Measurements from ENCODE around the gene GP1BB.
A peak's percentile ranks its signal among the peaks of the same experiment; 100 is the strongest.

The GP1BB gene

DNA sequence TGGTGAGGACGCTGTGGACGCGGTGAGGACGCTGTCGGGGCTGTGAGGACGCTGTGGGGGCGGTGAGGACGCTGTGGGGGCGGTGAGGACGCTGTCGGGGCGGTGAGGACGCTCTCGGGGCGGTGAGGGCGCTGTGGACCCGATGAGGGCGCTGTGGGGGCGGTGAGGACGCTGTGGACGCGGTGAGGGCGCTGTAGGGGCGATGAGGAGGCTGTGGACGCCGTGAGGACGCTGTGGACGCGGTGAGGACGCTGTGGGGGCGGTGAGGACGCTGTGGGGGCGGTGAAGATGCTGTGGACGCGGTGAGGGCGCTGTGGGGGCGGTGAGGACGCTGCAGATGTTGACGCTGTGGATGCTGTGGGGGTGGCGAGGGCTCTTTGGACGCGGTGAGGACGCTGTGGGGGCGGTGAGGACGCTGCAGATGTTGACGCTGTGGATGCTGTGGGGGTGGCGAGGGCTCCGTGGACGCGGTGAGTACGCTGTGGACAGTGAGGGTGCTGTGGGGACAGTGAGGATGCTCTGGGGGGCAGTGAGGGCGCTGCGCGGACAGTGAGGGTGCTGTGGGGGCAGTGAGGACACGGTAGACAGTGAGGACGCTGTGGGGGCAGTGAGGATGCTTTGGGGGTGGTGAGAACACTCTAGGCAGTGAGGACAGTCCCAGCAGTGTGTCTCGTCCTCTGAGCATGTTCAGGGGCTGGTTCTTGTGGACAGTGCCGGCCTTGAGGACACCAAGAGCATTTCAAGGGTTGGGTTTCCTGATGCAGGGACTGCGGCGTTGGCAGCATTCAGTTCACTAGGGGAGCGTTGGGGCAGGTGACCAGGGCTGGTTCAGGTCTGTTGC lies 4.2 kb downstream of the GP1BB start:
- no peak for DNase-seq

GRCh38 chr22:19728271-19728670 lies 4.9 kb downstream of the GP1BB start:
- DNase-seq = no peak

DNA sequence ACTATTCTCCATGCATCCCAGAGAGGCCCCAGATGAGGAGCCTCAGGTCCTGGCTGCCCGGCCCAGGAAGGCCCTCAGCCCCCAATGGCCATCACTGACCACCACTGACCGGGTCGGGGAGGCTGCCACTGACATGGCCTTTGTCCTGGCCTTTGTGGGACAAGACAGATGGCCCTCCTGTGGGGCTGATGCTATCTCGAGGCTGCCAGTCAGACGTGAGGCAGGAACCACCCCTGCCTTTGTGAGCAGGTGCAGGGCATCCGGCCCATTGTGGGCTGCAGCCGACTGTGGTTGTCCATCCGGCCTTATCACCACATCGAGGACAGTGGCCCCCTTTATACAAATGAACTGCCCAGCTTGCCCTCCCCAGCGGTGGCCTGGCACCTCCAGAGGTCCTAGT lies 5.5 kb downstream of the GP1BB start:
- no peak for DNase-seq

DNA sequence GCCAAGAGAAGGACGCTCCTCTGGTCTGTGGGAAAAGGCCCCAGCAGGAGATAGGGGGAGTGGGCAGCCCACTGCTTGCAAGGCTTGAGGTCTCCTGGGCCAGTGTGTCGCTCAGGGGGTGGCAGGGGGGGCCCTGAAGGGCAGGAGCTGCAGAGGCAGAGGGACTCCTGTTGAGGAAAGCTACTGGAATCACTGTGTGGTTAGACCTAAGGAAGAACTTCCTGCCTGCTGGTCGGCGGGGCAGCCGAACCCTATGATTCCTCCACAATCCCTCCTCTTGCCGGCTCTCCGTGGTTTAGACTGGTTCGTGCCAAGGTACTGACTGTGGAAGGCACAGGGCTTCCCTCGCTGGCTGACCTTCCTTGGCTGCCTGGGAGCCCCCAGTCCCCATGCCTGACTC lies 6.2 kb downstream of the GP1BB start:
- DNase-seq = no peak

DNA sequence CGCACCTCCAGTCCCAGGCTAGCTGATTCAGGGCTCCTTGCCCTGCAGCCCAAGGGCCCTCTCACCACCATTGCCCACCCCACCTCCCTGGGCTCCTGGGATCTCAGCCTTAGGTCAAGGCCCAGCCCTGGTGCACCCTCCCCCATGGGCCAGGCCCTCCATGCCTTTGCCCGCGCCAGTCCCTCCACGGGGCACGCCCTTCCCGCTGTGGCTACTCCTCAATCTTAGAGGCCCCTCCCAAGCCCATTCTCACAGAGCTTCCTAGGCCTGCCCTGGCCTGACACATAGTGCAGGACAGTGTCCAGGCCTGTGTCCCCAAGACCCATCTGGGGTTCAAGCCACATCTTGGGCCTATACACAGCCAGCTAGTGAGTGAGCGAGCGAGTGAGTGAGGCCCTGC lies 6.9 kb downstream of the GP1BB start:
- no peak for DNase-seq

- peak; percentile 31 for DNase-seq
Observed at GRCh38 chr22:19730655-19731360, 7.5 kb downstream of the GP1BB start.

DNA sequence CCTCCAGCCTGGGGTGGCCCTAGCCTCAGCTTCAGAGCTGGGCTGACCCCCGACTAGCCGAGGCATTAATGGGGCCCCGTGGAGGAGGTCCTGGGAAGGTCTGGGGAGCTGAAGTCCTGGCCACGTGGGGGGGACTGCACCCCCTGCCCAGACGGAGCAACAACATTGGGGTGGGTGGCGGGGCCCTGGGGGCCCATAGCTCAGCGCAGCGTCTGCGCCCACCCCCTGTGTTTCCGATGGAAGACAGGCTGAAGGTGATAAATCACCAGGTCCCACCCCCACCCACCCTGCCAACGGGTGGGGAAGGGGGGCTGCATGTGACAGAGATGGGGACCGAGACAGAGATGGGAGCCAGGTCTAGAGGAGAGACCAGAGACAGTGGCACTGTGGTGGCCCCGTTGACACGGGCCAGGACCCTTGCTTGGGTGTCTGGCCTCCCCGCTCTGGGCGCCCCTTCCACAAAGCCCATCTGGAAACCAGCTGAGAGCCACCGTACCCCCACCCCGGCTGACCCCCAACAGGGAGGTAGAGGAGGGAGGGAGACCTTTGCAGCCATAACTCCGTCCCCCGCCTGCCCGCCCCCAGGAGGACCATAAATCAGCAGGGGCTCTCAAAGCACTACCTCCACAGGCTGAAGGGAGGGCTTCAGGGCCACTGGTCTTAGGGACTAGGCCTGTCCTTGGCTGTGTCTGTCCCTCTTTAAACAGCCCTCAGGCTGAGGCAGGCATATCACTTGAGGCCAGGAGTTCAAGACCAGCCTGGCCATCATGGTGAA lies 8.2 kb downstream of the GP1BB start:
- no peak for DNase-seq

DNA sequence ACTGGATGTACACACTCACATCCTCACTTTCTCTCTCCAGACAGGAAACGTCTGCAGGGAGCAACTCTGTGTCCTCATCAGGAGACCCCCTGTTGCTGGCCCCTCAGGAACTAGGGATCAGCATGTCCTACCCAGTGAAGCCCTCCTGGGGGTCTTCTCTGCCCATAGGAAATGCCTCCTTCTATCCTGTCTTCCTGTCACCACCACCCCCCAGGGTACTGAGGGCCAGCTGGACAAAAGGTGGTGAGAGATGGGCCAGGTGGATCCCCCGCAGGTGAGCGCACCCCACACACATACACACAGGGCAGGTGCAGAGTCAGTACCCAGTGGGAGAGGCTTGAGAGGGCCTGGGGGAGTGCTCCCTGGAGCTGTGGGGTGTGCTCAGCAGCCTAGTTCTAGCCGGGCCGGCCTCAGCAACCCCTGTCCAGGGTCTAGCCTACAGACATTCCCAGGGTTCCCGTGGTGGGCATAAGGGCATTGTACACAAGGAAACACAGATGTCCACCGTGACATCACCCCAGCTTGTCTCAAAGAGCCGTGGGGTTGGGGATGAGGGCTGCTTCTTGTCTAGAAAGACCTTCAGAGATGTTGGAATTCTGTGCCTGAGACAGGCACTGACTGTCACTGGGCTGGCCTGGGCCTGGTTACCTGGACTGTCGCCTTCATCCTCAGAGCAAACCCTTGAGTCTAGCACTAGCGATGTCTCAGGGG lies 9.2 kb downstream of the GP1BB start:
- DNase-seq = no peak

DNA sequence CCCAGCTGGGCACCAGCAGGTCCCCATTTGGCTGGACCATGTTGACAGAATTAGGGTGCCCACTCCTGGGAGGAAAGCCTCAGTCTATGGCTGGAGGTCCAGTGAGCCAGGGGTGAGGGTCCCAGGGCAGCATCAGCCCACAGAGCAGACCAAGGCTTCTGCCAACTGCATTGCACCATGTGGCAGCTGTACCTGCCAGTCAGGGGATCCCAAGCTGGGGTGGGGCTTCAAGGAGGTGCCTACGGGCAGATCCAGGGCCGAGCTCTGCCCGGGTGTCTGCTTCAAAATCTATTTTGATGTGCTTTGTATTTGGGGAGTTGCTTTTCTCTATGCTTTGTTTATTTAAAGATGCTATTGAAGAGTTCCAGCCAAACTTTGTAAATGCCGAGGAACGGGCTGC lies 10.4 kb downstream of the GP1BB start:
- no peak for DNase-seq

DNA sequence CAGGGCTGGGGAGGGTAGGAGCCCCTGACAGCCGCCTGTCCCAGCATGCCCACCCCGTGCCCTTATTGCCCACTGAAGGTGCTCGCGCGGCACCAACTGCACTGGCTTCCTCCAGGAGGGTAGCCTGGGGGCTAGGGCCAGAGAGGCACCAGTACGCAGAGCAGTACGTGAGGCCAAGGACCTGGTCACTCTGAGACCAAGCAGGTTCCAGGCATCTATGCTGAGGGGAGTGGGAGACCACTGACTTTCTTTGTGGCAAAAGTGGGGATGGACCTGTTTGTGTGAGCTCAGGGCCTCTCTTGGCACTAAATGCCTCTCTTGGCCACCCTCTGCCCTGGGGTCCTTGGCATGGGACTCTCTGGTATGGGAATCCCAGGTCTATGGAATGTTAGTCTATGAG lies 10.8 kb downstream of the GP1BB start:
- no peak for DNase-seq

DNA sequence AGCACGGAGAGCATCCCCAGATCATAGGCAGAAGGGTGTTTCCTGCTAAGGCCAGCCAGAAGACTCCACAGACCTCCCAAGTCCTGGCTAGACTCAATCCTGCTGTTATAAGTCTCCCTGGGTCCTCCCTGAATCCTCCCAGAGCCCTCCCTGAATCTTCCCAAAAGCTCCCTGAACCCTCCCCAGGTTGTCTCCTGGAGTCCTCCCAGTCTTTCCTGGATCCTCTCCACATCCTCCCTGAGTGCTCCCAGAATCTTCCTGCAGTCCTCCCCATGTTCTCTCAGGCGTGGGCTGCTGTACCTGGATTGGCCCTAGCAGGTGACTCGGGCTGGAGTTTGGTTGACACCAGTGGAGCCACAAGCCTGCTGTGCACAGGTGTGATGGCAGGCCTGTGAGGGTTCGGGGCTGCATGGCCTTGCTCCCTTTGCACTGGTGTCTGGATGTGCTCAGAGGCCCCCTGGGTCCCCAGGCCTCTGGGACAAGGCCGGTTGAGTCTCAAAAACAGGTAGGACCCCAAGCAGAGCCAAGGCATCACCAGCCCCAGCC lies 11.6 kb downstream of the GP1BB start:
- DNase-seq = no peak

- no peak for DNase-seq
Observed at GRCh38 chr22:19735665-19736510, 12.5 kb downstream of the GP1BB start.

GRCh38 chr22:19737846-19738663 lies 14.7 kb downstream of the GP1BB start:
- DNase-seq = no peak

DNA sequence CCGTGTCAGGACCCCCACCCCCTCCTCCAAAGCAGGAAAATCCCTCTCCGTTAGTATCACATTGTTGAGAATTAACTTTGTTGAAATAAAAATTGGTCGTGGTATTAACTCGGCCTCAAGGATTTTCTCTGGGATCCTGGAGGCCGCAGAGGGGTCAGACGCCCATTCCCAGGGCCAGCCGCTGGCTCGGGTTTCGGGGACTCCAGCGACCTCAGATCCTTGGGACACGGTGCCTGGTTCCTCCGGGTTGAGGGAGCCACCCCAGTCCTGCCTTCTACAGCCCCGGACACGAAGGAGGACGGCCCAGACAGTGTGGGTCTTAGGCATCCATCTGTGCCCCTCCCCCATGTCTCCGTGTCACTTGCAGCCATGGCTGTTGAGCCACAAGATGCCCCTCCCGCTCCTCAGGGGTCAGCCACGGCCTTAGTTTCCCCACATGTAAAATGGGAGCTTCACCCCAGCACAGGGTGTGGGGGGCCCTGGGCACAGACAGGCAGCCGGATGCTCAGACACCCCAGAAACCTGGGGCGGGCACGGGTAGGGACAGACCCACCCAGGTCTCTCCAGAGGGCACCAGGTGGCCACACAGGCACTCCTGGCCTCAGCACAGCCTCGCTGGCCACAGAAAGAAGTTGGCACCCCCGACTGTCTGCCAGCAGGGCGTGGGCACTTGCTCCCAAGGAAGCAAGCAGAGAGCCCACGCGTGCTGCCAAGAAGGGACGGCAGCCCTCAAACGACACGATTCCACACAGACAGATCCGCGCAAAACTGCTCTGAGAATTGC lies 15.5 kb downstream of the GP1BB start:
- DNase-seq = no peak

DNA sequence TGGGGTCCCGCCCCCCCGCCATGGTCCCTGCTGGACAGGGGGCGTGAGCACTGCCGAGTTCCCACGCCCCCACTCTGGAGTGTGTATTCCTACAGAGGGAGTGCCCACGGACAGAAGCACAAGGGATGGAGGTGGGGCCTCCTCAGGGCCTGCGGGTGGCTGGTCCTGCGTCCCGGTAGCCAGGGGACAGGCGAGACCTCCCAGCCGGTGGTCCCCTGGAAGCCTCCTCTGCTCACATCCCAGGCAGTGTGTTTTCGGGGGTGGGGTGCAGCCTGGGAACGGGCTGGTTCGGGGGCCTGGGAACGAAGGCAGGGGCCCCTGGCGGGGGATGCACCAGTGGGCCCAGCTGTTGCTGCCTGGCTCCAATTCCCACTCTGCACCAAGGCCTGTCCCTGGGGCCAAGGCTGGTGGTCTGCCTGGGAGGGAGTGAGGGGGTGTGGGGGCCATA lies 16.1 kb downstream of the GP1BB start:
- DNase-seq = no peak

GRCh38 chr22:19739911-19740449 lies 16.6 kb downstream of the GP1BB start:
- DNase-seq = no peak

GRCh38 chr22:19740586-19740985 lies 17.2 kb downstream of the GP1BB start:
- no peak for DNase-seq

GRCh38 chr22:19741053-19741452 lies 17.7 kb downstream of the GP1BB start:
- DNase-seq = no peak
